ENCODE measurements around the gene CDC7.

DNA sequence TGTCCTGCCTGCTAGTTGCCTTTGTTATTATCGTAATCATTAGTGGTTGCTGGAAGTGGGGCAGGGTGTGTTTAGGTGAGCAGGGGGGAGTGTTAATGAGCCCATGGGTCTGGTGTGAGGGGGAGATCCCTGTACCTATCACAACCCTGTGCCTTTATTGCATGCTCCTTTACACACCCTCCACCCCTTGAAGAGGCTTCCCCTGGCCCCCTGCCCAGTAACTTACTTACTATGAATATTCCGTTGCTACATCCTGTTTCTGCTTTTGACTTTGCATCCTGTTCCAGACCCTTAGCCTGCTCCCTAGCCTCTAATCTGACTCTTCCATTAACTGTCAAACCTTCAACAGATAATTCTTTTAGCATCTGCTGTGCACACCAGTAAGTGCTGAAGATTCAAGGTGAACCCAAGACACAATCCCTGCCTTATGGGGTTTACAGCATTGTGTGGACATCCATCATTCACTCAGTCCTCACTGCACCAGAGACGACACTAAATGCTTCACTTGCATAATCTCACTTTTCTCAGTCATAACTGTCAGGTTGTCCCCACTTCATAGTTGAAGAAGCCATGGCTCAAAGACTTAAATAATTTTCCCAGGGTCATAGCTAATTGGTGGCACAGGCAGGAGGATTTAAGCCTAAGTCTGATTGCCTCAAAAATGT, 47.9 kb downstream of the CDC7 start:
- TF ChIP-seq, protein P1, sequence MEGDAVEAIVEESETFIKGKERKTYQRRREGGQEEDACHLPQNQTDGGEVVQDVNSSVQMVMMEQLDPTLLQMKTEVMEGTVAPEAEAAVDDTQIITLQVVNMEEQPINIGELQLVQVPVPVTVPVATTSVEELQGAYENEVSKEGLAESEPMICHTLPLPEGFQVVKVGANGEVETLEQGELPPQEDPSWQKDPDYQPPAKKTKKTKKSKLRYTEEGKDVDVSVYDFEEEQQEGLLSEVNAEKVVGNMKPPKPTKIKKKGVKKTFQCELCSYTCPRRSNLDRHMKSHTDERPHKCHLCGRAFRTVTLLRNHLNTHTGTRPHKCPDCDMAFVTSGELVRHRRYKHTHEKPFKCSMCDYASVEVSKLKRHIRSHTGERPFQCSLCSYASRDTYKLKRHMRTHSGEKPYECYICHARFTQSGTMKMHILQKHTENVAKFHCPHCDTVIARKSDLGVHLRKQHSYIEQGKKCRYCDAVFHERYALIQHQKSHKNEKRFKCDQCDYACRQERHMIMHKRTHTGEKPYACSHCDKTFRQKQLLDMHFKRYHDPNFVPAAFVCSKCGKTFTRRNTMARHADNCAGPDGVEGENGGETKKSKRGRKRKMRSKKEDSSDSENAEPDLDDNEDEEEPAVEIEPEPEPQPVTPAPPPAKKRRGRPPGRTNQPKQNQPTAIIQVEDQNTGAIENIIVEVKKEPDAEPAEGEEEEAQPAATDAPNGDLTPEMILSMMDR (IDR thresholded peaks at IDR 0.05), result no peak
- TF ChIP-seq POLR2AphosphoS5 (IDR thresholded peaks at IDR 0.05), result no peak

Data from breast epithelium (tissue), 3 donors.